GM19397 (cell line): ENCODE data around the gene DHX34.
"Not testable (repeated sequence)": the region's sequence is repeated elsewhere in the genome, so short reads cannot be mapped to it uniquely, and the experiment has no call there.

Source experiments
- ATAC-seq: cut with Tn5 transposase; IDR thresholded peaks from one replicate; pipeline ENCODE4 v1.9.1; 2021; ENCODE audit warnings: mild to moderate bottlenecking, moderate library complexity; ENCODE audit not compliant: unreplicated experiment

The DHX34 gene, protein sequence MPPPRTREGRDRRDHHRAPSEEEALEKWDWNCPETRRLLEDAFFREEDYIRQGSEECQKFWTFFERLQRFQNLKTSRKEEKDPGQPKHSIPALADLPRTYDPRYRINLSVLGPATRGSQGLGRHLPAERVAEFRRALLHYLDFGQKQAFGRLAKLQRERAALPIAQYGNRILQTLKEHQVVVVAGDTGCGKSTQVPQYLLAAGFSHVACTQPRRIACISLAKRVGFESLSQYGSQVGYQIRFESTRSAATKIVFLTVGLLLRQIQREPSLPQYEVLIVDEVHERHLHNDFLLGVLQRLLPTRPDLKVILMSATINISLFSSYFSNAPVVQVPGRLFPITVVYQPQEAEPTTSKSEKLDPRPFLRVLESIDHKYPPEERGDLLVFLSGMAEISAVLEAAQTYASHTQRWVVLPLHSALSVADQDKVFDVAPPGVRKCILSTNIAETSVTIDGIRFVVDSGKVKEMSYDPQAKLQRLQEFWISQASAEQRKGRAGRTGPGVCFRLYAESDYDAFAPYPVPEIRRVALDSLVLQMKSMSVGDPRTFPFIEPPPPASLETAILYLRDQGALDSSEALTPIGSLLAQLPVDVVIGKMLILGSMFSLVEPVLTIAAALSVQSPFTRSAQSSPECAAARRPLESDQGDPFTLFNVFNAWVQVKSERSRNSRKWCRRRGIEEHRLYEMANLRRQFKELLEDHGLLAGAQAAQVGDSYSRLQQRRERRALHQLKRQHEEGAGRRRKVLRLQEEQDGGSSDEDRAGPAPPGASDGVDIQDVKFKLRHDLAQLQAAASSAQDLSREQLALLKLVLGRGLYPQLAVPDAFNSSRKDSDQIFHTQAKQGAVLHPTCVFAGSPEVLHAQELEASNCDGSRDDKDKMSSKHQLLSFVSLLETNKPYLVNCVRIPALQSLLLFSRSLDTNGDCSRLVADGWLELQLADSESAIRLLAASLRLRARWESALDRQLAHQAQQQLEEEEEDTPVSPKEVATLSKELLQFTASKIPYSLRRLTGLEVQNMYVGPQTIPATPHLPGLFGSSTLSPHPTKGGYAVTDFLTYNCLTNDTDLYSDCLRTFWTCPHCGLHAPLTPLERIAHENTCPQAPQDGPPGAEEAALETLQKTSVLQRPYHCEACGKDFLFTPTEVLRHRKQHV

DNA sequence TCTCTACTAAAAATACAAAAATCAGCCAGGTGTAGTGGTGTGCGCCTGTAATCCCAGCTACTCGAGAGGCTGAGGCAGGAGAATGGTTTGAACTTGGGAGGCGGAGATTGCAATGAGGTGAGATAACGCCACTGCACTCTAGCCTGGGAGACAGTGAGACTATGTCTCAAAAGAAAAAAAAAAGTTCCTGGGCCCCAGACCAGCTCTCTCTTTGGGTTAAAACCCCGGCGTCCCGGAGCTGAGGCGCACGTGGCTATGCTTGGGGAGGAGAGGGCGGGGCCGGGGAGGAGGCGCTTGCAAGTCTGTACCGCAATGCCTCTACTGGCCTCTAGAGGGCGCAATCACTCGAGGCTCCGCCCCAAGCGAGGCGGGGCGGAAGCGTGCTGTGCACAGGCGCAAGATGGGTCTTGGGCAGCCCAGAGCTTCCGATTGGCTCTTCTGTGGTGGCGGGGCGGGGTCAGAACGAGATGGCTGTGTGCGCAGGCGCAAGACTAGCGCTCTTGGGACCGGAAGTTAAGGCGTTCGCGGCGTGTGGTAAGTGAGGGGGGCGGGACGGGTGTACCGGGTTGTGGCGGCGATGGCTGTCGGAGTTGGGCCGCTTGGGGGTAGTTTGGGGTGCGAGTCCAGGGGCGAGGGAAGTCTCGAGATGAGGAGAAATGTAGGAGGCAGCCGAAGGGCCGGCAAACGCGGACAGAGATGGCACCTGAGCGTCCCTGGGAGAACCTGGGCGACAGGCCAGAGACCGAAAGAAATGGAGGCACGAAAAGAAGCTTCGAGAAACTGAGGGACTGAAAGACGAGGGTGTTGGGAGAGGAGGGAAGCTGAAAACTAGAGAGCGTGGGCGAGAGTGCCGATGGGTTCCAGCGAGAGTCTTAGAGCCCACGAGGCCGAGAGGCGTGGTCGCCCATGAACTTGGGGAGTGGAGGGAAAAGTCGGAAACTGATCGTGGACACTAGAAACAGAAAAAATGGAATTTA is at the start of gene DHX34:
DHX34 (plus strand) TSS at position 497 of the 977 bp plus-strand sequence. CDS start 3,716 bp downstream, outside the sequence.
- peak; percentile 94 for ATAC-seq

DNA sequence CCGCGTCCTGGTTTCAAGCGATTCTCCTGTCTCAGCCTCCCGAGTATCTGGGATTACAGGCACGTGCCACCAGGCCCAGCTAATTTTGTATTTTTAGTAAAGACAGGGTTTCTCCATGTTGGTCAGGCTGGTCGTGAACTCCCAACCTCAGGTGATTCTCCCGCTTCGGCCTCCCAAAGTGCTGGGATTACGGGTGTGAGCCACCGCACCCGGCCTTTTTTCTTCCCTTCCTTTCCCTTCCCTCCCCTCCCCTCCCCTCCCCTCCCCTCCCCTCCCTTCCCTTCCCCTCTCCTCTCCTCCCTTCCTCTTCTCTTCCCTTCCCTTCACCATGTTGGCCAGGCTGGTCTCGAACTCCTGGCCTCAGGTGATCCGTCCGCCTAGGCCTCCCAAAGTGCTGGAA is 48.2 kb upstream of the DHX34 start:
- not testable (repeated sequence) for ATAC-seq

DNA sequence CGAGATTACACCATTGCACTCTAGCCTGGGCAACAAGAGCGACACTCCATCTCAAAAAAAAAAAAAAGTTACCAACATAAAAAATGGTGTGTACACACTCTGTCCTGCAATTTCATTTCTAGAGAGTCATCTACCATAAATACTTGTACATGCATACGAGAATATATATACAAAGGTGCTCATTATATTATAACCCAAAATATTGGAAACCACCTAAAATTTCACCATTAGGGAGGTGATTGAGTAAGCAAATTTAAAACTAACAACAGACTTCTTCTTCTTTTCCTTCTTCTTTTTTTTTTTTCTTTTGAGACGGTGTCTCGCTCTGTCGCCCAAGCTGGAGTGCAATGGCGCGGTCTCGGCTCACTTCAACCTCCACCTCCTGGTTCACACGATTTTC is 46.9 kb upstream of the DHX34 start:
- ATAC-seq: no peak

DNA sequence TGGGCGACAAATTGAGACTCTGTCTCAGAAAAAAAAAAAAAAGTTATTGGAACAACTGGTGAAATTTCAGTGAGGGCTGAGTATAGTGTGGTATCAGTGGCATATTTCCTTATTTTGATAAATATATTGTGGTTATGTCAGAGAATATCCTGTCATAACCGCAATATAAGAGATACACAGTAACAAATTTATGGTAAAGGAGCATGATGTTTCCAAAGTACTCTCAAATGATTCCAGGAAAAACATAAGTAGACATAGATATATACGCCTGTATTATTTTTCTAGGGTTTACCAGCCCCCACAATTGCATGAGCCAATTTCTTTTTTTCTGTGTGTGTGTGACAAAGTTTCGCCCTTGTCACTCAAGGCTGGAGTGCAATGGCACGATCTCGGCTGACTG is 45.1 kb upstream of the DHX34 start:
- ATAC-seq: no peak

DNA sequence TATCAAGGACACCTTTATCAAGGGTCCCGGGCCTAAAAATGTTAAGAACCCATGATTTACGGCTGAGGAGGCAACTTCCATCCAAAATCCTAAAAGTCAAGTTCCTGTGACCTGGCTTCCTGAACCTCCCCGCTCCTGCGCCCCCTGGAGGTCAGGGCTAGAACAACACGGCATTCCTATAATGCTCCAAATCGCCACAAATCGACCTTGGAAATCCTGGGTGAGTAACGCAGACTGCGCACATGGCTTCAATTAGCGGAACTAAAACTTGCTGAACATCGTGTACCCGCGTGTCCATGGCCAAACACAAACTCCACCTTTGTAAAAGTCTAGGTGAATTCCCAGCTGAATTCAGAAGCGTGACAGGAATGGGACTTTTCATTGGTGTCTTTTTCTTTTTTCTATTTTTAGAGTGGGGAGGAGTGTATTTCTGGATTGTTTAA is 43.8 kb upstream of the DHX34 start:
- no peak for ATAC-seq

DNA sequence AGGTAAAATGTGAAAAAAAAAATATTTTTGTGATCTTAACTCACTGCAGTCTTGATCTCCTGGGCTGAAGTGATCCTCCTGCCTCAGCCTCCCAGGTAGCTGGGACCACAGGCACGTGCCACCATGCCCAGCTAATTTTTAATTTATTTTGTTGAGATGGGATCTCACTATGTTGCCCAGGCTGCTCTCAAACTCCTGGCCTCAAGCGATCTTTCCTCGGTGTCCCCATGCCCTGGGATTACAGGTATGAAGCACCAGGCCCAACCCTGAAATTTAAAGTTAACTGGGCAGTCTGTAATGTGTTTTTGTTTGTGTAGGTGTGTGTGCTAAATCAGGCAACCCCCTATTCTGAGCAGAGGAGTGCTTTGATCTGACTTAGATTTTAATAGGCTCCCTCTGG is 42.8 kb upstream of the DHX34 start:
- no peak for ATAC-seq

DNA sequence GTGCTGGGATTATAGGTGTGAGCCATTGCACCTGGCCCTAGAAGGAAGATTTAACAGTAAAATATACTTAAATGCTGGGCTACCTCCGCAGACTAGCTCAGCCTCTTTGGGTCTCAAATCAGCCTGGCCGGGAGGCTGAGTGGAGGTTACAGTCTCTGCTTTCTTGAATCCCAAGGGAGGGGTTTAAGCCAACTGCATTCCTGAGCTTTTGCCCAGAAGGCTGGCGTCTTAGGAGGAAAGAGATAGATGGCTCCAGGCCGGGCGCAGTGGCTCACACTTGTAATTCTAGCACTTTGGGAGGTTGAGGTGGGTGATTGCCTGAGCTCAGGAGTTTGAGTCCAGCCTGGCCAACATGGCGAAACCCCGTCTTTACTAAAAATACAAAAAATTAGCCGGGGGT is 40.1 kb upstream of the DHX34 start:
- no peak for ATAC-seq

DNA sequence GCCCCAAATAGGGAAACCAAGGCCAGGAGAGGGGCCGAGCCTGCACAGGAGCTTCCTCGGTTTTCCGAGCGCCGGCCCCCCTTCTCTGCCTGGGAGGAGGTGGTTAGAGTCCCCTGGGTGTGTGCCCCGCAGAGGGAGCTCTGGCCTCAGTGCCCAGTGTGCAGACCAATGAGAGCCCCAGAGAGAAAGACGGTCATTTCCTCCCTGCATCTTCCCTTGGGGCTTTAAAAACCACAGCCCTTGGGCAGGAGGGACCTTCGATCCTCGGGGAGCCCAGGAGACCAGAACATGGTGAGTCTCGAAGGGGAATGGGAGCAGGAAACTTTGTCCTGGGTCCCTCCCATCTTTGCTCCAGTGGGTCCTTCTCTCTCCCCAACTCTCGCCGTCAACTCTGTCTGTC is 39.5 kb upstream of the DHX34 start, which contains the start of gene C5AR1:
C5AR1 (plus strand) TSS at position 254 of the 400 bp plus-strand sequence; CDS start at position 289, 35 bp downstream.
- ATAC-seq: no peak

DNA sequence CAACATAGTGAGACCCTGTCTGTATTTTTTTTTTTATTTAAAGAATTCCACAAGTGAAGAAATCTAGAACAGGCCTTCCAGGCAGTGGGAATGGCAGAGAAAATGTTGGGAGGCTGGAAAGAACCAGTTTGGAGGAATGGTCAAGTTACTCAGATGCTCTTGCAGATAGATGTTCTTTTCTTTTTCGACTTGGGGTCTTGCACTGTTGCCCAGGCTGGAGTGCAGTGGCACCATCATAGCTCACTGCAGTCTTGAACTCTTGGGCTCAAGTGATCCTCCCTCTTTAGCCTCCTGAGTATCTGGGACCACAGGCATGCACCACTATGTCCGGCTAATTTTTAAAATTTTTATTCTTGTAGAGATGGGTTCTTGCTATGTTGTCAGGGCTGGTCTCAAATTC is 38.8 kb upstream of the DHX34 start:
- no peak for ATAC-seq

DNA sequence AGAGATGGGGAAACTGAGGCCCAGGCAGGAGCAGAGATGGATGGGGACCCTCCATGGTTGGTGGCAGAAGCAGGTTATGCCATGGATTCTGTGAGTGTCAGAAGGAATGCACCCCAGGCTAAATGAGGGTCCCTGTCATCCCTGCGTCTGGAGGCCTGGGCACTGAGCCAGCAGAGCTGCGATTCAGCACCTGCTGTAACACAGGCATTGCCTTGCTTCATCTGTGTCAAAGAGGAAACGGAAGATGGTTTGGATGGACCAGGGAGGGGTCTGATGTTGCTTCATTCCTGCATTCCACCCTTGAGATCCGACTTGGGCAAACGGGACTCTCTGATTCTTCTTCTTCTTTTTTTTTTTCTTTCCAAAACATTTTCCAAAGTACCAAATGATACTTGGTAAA is 38.3 kb upstream of the DHX34 start:
- ATAC-seq: no peak

DNA sequence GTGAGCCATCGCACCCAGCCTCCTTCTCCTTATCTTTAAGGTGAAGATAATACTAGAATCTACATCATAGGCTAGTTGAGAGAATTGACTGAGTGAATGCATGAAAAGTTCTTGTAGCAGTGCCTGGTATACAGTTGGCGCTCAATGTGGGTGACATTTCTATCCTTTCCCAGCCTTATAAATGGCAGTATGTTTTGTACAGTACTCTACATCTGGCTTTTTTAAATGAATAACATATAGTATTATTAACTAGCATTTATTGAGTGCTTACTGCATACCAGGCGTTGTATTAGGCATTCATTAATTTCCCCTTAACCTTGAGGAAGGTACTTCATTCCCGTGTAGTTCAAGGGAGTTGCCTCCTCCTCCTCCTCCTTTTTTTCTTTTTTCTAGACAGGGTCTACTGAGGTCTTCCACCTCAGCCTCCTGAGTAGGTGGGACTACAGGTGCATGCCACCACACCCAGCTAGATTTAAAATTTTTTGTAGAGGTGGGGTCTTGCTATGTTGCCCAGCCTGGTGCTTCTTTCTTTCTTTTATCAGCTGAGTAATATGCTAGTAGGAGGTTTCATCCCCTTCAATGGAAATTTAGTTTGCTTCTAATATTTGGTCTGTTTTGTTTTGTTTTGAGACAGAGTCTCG is 36.6 kb upstream of the DHX34 start:
- ATAC-seq: no peak

DNA sequence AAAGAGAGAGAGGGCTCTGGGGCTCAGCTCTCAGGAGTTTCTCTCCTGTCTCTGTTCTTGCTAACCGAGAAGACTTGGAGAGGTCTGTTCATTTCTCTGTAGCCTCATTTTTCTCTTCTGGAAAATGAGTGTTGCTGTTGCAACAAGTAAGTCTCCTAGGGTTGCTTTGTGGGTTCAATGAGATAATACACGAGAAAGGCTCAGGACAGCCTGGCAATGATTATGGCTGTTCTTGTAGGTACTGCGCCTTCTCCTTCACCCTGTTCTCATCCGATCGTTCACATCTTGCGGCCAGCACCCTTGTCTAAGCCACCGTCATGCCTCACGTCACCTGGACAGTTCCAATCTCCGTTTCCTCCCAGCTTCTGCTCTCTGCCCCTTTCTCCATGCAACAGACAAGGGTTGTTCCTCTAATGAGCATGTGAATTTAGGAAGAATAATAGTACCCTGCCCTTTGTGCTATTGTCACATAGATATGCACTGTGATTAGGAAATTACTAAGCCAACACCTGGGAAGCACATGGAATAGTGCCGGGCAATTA is 35.3 kb upstream of the DHX34 start:
- no peak for ATAC-seq

DNA sequence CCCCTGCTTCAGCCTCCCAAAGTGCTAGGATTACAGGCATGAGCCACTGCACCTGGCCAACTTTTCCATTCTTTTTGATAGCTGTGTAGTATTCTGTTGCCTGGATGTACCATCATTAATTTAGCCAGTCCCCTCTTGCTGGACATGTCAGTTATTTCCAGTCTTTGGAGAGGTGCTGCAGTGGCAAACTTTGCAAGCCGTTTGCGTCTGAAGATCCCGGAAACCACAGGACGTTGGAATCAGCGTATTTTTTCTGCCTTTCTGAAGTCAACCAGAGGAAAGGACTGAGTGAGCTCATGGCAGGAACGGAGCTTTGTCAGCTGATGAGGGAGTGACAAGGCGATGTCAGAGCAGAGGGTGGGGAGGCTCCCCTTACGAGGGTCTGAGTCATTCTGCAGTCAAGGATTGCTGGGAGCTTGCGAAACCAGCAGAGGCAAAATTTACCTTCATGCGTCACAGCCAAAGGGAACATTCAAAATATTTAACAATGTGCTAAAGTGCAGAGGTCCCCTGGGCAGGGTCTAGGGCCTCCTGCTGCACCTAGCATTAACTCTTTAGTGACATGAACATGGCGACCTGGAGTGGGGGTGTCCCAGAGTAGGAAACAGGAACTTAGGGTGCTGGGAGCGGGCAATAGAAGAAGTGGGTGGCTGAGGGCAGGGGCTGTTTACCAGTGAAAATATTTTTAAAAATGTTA is 33.8 kb upstream of the DHX34 start:
- ATAC-seq: no peak

DNA sequence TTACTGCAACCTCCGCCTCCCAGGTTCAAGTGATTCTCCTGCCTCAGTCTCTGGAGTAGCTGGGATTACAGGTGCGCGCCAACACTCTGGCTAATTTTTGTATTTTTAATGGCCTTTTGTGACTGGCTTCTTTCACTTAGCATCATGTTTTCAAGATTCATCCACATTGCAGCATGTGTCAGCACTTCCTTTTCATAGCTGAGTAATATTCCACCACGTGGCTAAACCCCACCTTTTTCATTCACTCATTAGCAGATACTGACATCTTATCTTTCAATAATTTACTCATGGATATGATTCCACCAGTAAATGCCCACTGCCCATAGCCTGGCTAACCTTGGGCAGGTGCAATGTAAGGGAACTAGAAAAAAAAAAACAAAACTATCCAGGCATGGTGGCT is 32.6 kb upstream of the DHX34 start:
- ATAC-seq: no peak

DNA sequence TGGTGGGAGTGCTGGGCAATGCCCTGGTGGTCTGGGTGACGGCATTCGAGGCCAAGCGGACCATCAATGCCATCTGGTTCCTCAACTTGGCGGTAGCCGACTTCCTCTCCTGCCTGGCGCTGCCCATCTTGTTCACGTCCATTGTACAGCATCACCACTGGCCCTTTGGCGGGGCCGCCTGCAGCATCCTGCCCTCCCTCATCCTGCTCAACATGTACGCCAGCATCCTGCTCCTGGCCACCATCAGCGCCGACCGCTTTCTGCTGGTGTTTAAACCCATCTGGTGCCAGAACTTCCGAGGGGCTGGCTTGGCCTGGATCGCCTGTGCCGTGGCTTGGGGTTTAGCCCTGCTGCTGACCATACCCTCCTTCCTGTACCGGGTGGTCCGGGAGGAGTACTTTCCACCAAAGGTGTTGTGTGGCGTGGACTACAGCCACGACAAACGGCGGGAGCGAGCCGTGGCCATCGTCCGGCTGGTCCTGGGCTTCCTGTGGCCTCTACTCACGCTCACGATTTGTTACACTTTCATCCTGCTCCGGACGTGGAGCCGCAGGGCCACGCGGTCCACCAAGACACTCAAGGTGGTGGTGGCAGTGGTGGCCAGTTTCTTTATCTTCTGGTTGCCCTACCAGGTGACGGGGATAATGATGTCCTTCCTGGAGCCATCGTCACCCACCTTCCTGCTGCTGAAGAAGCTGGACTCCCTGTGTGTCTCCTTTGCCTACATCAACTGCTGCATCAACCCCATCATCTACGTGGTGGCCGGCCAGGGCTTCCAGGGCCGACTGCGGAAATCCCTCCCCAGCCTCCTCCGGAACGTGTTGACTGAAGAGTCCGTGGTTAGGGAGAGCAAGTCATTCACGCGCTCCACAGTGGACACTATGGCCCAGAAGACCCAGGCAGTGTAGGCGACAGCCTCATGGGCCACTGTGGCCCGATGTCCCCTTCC is 28.9 kb upstream of the DHX34 start:
- no peak for ATAC-seq

DNA sequence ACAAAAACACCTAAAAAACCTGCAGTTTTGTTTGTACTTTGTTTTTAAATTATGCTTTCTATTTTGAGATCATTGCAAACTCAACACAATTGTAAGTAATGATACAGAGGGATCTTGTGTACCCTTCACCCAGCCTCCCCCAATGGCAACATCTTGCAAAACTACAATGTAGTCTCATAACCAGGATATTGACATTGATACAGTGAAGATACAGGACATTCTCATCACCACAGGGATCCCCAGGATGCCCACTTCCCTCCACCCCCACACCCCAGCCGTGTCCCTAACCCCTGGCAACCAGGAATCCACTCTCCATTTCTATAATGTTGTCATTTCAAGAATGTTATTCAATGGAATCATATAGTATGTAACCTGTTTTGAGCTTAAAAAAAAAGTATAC is 27.5 kb upstream of the DHX34 start:
- no peak for ATAC-seq

DNA sequence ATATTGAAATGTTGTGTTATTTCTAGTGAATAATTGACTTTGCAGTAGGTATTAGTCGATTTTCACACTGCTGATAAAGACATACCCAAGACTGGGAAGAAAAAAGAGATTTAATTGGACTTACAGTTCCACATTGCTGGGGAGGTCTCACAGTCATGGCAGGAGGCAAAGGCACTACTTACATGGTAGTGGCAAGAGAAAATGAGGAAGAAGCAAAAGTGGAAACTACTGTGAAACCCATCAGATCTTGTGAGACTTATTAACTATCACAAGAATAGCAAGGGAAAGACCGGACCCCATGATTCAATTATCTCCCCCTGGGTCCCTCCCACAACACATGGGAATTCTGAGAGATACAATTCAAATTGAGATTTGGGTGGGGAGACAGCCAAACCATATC is 27.1 kb upstream of the DHX34 start:
- no peak for ATAC-seq

DNA sequence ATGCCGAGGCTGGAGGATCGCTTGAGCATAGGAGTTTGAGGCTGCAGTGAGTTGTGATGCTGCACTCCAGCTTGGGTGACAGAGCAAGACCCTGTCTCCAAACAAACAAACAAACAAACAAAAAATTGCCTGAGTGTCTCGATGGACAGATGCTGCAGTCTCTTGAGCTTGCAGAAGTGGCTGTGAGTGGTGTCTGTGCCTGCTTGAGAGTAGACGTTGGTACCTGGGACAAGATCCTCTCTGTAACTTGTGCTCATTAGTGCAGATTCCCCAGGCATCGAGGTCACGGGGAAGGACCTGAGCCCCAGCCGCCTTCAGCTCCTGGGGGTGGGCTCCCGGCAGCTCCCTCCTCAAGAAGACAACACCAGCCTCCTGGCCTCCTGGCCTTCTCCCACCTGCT is 25.7 kb upstream of the DHX34 start:
- ATAC-seq: no peak
